Measurements from ENCODE around the gene SLC4A1.
A peak's percentile ranks its signal among the peaks of the same experiment; 100 is the strongest.

Gene SLC4A1

GRCh38 chr17:44203731-44204440 lies 64.0 kb downstream of the SLC4A1 start:
- peak; percentile 64 for DNase-seq

GRCh38 chr17:44202756-44203155 lies 65.2 kb downstream of the SLC4A1 start:
- no peak for DNase-seq

- DNase-seq, result no peak
These were observed 67.3 kb downstream of the SLC4A1 start for GRCh38 chr17:44200478-44201155.

GRCh38 chr17:44199553-44200477 lies 68.1 kb downstream of the SLC4A1 start, which contains the start of gene ATXN7L3:
Gene ATXN7L3, minus strand, starts transcription at chr17:44199884. Its CDS starts 1,814 bp downstream, at chr17:44198070.
- peak; percentile 99 for DNase-seq

- peak; percentile 73 for DNase-seq
These were observed 69.0 kb downstream of the SLC4A1 start for GRCh38 chr17:44198721-44199552.
